Measurements from ENCODE around the gene PANX2. TPM values are rescaled to one million over a fixed set of nuclear protein-coding genes. Genes with fewer than 3 reads are reported as not detected.

The PANX2 gene
- total and polyA plus RNA-seq, 7 donors, result 0.03 to 0.69 (median 0.13) TPM; not detected in 1

DNA sequence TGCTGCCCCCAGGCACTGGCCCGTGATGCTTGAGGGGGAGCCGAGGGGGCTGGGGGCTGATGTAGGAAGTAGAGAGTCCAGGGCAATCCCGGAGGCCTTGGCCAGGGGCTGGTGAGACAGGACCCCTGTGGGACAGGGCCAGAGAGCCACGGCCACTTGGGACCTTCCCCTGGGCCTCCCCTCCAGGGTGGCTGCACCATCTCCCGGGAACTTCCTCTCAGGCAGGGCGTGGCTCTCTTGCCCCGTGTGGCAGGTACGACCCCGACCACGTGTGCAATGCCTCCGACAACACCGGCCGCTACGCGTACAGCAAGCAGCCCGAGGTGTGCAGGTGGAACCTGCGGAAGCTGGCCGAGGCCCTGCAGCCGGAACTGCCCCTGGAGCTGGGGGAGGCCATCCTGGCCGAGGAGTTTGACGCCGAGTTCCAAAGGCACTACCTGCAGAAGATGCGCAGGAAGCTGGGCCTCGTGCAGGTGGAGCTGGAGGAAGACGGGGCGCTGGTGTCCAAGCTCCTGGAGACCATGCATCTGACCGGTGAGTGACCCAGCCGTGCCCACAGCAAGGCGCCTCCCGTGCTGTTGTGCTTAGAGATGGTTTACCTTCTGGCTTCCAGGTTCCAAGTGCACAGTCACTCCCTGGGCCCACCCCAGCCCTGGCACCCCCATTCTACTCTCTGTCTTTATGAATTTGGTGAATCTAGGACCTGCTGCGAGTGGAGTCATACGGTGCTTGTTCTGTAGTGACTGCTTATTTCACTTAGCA is 40.0 kb downstream of the PANX2 start:
- ATAC-seq (peak in 1 of 4 donors; percentile 1), DNase-seq (peak in 1 of 2 donors; percentile 62)
- intact Hi-C loops (cut with DNase I), result no loop called here
- no peaks in the 10 kb centered on the region for H3K9me3 ChIP-seq
- TF ChIP-seq, protein P1, sequence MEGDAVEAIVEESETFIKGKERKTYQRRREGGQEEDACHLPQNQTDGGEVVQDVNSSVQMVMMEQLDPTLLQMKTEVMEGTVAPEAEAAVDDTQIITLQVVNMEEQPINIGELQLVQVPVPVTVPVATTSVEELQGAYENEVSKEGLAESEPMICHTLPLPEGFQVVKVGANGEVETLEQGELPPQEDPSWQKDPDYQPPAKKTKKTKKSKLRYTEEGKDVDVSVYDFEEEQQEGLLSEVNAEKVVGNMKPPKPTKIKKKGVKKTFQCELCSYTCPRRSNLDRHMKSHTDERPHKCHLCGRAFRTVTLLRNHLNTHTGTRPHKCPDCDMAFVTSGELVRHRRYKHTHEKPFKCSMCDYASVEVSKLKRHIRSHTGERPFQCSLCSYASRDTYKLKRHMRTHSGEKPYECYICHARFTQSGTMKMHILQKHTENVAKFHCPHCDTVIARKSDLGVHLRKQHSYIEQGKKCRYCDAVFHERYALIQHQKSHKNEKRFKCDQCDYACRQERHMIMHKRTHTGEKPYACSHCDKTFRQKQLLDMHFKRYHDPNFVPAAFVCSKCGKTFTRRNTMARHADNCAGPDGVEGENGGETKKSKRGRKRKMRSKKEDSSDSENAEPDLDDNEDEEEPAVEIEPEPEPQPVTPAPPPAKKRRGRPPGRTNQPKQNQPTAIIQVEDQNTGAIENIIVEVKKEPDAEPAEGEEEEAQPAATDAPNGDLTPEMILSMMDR (IDR thresholded peaks at IDR 0.05), result no peak
- peaks cover 0 to 85% of the 10 kb centered on the region in 2 donors for H3K36me3 ChIP-seq (ENCODE audit: insufficient read depth in 1 of 2, low read depth in 1 of 2)
- H3K4me1 ChIP-seq, result peaks cover 16% of the 10 kb centered on the region
- no peaks in the 10 kb centered on the region for H3K27me3 ChIP-seq (ENCODE audit: insufficient read depth in 3 of 3, low read length in 2 of 3)
- WGBS, 3 donors, result 87 to 89% (median 89%) methylated on average over 30 to 32 of the region's 32 CpGs
- H3K27ac ChIP-seq, result no peak overlapping the region
- H3K4me3 ChIP-seq, result no peak overlapping the region

DNA sequence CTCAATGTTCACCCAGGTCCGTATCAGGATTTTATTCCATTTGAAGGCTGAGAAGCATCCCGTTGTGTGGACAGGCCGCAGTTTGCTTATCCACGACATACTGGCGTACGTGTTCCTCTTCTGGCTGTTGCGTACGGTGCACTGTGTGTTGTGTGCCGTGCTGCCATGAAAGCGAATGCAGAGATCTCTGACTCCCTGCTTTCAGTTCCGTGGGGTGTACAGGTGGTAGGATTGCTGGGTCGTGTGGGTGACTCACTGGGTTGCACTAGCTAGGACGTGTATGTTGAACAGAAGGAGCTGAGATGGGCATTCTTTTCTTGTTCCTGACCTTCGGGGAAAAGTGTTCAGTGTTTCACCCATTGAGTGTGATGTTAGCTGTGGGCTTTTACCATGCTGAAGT is 40.6 kb downstream of the PANX2 start:
- DNase-seq, result no peak
- TF ChIP-seq, protein P1 (IDR thresholded peaks at IDR 0.05), result no peak

DNA sequence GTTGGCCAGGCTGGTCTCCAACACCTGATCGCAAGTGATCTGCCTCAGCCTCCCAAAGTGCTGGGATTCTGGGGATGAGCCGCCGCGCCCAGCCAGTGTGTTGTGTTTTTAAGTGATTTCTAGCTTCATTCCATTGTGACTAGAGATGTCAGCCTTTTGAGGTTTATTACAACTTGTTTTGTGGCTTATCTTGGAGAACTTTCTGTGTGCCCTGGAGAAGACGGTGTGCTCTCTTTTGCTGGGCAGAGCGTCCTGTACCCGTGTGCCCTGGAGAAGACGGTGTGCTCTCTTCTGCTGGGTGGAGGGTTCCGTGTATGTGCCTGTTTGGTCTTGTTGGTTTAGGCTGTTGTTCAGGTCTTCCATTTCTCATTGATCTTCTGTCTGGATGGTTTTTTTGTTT is 42.7 kb downstream of the PANX2 start:
- whole genome bisulfite sequencing, 3 donors, result 95 to 98% (median 95%) methylated on average over 9 of the region's 9 CpGs
- DNase-seq (no peak), ATAC-seq (no peak)
- H3K9me3 ChIP-seq, result no peaks in the 10 kb centered on the region
- H3K4me1 ChIP-seq, result no peaks in the 10 kb centered on the region
- intact Hi-C loops (cut with DNase I), result no loop called here
- H3K36me3 ChIP-seq (ENCODE audit: insufficient read depth in 1 of 2, low read depth in 1 of 2), result peaks cover 10 to 91% of the 10 kb centered on the region in 2 donors
- H3K27me3 ChIP-seq (ENCODE audit: insufficient read depth in 3 of 3, low read length in 2 of 3), result no peaks in the 10 kb centered on the region
- TF ChIP-seq, protein P1 (IDR thresholded peaks at IDR 0.05), result no peak
- no peak overlapping the region for H3K4me3 ChIP-seq
- H3K27ac ChIP-seq, result no peak overlapping the region

More for the DNA sequence above, 40.6 kb downstream of the PANX2 start:
- 78 to 89% (median 79%) methylated on average over 14 of the region's 14 CpGs for WGBS, 3 donors
- Histone ChIP-seq H3K9me3 (no peaks in the 10 kb centered on the region), H3K4me1 (peaks cover 10% of the 10 kb centered on the region), H3K27ac (no peak overlapping the region), H3K27me3 (ENCODE audit: insufficient read depth in 3 of 3, low read length in 2 of 3) (no peaks in the 10 kb centered on the region), H3K36me3 (ENCODE audit: insufficient read depth in 1 of 2, low read depth in 1 of 2) (peaks cover 0 to 90% of the 10 kb centered on the region in 2 donors), H3K4me3 (no peak overlapping the region)
- no peak for ATAC-seq
- intact Hi-C loops (cut with DNase I), result no loop called here

DNA sequence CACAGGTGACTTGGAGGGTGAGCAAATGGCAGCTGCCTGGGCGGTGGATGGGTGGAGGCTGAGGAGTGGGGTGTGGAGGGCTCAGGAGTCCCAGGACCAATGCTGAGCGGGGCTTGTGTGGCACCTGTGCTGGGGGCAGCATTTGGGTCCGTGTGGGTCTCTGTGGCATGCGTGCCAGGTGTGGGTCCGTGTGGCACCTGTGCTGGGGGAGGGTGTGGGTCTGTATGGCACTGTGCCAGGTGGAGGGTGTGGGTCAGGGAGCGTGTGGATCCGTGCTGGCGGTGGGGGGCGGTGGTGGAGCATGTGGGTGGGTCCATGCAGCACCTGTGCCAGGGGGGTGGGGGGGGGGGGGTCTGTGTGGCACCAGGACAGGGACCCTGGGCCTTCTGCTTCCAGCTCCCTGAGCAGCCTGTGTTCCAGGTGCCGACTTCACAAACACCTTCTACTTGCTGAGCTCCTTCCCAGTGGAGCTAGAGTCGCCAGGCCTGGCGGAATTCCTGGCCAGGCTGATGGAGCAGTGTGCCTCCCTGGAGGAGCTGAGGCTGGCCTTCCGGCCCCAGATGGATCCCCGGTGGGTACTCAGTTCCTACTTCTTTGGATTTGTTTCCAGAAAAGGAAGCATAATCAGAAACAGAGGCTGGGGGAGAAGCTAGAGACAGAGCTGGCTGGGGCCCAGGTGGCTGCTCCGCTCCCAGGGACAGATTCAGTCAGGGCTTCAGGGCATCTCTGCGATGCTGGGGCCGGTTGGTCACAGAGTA is 44.9 kb downstream of the PANX2 start:
- H3K27me3 ChIP-seq (ENCODE audit: insufficient read depth in 3 of 3, low read length in 2 of 3), result no peaks in the 10 kb centered on the region
- no peak overlapping the region for H3K27ac ChIP-seq
- no peaks in the 10 kb centered on the region for H3K4me1 ChIP-seq
- ATAC-seq, result no peak
- 62 to 75% (median 65%) methylated on average over 13 to 17 of the region's 17 CpGs for WGBS, 3 donors
- no peaks in the 10 kb centered on the region for H3K9me3 ChIP-seq
- no peak overlapping the region for H3K4me3 ChIP-seq
- peak in 1 of 2 donors; percentile 56 for DNase-seq
- intact Hi-C loops (cut with DNase I), result no loop called here
- H3K36me3 ChIP-seq (ENCODE audit: insufficient read depth in 1 of 2, low read depth in 1 of 2), result peaks cover 15 to 92% of the 10 kb centered on the region in 2 donors
- TF ChIP-seq, protein P1 (IDR thresholded peaks at IDR 0.05), result no peak

Data from psoas muscle (tissue), 8 donors.